HL-60/S4 treated with retinoic acid at 250 ng/mL for 4 days and 3 days (cell line): ENCODE results near the gene CUX1.
"Not testable (repeated sequence)": the region's sequence is repeated elsewhere in the genome, so short reads cannot be mapped to it uniquely, and the experiment has no call there.

Source experiments
- in situ Hi-C: fragments of 300-500 bp; cut with MboI; formaldehyde crosslinking; loops from 2 replicates; pipeline ENCODE4 v1.7.0; 2022; ENCODE audit warnings: low sequenced_read_pairs

The CUX1 gene

DNA sequence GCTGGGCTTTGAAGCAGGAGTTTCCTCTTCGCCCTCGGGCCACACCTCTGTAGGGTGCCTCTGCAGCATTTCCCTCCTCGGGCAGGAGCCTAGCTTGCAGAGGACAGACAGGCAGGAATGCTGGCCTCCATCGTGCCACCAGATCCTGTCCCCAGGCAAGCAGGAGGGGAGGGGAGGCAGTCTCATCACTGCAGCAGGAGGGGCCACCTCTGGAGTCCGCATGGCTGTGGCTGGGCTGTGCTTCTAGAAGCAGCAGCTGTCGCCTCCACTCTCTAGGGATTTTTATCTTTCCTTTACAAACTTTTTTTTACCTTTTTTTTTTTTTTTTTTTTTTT, 181.4 kb downstream of the CUX1 start:
- in situ Hi-C loops = no loop called here

DNA sequence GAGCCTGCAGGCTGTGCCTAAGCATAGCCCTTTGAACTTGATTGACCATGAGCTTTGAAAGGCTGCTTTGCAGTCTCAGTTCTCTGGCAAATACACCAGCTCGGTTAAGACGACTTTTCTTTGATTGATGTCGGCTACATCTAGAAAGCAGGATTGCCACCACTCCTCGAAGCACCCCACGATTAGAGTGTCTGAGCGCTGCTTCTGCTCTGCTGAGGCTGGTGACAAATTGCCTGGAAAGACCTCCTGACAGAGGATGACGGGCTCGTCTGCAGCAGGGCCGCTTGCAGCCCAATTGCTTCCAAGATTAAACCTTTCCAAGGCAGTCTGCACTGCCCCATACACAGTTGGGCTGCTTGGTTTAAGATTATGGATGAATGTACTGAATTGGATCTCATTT, 182.0 kb downstream of the CUX1 start:
- in situ Hi-C loops = no loop called here

DNA sequence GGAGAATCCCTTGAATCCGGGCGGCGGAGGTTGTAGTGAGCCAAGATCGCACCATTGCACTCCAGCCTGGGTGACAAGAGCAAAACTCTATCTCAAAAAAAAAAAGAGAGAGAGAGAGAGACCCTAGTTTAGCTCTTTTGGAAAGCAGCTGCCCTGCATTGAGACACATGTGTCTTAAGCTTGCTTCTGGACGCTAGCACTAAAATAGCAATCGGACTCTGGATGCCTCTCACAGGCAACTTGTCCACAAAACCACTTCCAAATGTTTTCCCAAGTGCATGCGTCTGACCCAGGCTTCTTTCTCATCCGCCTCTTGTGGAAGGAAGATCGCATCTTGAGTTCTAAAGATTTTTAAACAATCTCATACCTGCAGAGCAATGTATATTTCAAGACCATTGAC, 182.7 kb downstream of the CUX1 start:
- in situ Hi-C loops = no loop called here

DNA sequence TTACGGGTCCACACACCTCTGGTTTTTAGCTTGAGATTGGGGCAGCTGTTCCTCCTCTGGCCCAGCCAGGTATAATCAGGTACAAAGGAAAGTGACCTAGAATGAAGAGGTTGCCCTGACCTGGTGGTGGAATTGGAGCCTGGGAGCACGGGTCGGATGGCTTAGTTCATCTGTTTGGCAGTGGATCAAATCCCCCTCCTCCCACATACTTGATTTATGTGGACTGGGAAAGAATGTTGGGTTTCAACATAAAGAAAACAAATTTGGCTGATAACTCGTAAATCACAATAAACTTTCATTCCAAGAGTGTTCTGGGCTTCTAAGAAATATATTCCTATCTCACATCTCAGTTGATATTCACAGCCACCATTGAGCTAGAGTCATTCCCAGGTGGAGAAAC, 186.8 kb downstream of the CUX1 start:
- in situ Hi-C loops = no loop called here

DNA sequence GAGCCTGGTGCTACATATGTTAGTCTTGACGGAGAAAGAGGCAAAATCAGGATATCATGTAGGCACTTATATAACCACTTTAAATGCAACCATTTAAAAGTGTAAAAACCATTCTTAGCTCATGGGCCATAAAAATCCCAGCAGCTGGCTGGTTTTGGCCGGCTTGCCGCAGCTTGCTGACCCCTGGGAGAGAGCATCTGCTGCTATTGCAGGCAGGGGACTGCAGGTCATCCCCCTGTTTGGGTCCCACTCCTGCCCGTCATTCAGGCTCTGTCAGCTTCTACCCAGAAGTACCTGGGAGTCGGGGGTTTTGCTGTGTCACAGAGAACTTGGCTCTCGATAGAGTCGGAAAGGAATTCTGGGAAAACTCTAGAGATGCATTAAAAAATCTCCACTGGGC, 187.4 kb downstream of the CUX1 start:
- in situ Hi-C loops = no loop called here

DNA sequence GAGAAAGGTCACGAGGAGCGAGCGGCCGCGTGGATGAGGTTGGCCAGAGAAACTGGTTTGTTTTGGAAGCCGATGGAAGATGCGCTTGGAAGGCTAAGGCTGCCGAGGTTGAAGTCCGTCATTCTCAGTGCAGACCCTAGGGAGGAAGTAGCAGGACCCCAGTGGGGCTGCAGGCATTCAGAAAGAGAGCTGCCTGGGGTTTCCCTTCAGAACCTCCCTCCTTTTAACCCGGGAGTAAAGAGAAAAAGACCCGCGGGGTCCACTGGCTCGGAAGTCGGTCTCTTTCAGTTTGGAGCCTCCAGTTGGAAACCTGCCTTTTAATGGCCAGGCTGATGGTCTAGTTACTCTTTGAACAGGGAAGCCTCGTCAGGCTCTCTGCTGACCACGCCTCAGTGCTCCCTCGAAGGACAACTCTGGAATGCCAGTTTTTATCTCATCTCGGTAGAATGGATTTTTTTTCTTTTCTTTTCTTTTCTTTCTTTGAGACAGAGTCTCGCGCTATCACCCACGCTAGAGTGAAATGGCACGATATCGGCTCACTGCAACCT, 188.6 kb downstream of the CUX1 start:
- in situ Hi-C loops = no loop called here

DNA sequence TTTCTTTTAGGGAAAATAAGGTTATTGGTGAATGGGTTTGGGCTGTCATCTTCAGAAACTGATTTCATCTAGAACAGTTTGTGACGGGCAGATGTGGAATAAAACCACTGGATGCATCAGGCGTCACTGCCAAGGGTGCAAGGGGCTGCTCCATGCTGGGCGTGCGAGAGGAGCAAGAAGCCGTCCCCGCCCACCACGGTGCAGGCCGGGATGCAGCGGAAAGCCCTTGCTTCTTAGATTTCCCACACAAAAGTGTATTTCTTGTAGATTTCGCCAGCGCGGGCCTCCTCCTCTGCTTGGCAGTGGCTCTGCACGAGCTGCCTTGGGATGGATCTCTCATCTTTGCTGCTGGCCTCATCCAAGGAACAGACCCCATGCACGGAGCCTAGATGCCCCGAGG, 189.3 kb downstream of the CUX1 start:
- in situ Hi-C loops = no loop called here

DNA sequence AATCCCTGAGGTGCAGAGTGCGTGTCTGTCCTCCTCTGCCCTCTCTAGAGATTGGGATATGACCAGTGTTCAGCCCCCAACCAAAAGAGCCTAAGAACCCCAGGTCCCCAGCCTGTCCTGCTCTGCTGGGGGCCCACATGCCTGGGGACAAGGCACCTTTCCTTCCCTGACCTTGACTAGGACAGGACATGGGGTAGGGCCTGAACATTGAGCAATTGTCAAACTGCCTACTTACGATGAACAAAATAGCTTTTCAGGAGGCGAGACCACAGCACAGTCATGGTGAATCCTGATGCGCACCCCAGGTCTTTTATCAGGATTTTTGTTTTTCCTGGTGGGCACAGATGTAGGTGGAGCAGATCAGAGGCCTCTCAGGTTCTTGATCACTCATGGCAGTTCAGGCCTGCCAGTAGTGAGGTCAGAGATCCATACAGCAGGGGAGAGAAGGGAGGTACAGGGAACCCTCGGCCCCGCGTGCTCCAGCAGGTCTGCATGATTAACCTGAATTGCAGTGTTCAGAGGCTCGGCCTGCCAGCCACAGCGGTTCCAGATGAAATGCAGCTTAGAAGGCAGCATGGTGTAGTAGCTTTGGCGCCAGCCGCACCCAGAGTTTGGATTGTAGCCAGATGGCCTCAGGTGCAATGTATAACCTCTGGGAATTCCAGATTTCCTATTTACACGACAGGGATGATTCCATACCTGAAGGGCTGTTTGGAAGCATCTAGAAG, 191.3 kb downstream of the CUX1 start:
- in situ Hi-C loops = no loop called here

DNA sequence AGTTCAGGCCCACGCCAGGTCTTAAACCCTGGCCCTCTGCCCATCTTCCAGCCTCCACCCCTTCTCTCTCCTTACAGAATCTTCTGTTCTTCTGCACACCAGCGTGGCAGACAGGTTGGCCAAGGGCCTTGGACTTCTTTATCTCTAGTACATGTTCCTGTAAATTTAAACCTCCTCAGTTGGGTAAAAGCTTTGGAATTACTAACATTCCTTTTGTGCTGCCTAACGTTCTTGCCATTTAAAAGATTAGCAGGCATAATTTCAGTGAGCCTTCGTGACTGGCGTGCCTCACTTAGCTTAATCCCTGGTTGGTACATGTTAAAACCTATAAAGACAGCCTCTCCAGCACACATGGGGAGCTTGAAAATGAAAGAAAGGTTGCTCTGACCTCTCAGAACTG, 192.2 kb downstream of the CUX1 start:
- in situ Hi-C loops = no loop called here

DNA sequence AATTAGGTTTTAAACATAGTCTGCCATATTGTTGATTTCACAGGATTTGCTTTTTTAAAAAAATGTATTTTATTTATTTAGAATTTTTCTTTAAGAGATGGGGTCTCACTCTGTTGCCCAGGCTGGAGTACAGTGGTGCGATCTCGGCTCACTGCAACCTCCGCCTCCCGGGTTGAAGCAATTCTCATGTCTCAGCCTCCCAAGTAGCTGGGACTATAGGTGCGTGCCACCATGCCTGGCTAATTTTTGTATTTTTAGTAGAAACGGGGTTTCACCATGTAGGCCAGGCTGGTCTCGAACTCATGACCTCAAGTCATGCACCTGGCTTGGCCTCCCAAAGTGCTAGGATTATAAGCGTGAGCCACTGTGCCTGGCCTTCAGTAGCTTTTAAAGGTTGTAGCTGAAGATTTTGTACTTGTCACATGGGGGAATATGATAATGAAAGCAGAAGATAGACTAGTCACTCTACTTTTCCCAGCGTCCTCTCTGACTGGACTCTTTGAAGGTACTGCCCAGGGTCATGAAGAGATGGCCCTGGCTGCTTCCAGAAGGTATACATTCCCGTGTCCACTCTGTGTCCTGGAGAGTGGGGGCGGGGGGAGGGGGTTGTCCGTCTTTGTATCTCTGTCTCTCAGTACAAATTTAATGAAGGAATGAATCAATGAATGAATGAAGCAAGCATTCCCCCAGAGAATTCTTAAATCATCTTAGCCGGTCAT, 194.8 kb downstream of the CUX1 start:
- in situ Hi-C loops = not testable (repeated sequence)

DNA sequence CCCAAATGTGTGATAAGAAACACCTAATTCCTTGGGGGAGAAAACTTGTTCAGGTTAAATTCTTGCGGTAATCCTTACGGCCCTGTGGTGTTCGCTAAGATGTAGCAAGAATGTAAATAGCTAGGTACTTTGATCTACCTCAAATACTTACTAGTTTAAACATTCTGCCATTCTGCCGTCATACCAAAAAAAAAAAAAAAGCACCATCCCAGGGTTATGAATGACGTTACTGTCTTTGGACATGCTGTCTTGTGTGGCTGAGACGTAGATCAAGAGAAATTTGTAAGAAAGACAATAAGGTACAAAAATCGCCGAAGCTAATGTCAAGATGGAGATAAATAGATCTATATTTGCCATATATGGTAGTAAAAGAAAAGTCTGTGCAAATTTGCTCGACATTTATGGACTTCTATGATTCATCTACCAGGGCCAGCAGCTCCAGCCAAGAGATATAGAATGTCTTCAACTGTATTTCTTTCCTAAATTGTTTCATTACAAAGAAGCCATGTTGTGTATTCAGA, 195.6 kb downstream of the CUX1 start:
- in situ Hi-C loops = no loop called here

DNA sequence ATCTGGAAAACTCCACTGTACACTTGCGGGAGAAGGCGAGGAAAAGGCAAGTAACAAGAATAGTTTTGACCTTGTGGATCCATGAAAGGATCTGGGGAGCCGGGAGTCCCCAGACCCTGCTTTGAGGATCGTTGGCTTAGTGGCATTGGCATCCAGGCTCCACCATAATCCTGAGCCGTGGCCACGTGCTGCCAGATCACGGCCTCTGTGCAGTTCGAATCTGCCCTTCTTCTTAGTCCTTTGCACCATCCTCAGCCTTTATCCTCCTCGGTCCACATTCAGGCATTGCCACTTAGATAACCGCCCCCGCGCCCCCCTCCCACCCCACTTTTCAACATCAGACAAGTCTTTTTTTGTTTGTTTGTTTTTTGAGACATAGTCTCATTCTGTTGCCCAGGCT, 201.4 kb downstream of the CUX1 start:
- in situ Hi-C loops = no loop called here

DNA sequence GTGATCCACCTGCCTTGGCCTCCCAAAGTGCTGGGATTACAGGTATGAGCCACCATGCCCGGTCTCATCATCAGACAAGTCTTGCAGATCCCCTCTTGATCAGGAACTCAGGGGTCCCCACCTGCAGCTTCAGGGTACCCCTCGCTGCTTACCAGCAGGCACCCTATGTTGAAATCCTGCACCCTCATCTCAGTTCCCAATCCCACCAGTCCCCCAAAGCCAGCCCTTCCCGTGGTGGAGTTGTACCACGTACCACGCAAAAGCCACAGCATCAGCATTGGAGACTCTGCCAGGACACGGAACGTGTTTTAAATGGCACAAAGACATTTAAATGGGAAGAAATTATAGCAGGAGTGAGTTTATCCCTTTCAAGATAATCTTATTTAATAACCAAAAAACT, 202.0 kb downstream of the CUX1 start:
- in situ Hi-C loops = no loop called here

DNA sequence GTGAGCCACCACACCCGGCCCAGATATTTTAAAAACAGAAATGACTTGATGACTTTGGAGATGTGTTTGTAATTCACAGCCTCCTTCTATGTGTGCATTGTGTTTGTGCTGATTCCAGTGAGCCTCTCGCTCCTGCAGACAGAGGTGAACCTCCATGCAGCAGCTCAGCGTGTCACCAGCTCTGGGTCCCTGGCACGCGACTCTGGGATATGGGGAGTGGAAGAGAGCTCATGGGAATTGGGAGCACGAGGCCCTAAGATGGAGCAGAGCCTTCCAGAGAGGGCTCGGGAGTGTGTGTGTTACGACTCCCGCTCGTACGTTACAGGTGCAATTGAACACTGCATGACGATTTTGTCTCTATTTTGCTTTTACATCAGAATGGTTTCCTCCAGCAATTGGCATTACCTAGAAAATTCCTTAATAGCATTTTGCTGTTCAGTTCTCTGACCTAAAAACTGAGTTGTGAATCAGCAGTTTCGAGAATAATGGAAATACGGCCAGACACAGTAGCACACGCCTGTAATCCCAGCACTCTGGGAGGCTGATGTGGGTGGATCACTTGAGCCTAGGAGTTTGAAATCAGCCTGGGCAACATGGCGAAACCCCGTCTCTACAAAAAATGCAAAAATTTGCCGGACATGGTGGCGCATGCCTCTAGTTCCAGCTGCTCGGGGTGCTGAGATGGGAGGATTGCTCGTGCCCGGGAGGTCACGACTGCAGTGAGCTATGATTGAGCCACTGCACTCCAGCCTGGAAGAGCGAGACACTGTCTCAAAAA, 204.6 kb downstream of the CUX1 start:
- in situ Hi-C loops = no loop called here

DNA sequence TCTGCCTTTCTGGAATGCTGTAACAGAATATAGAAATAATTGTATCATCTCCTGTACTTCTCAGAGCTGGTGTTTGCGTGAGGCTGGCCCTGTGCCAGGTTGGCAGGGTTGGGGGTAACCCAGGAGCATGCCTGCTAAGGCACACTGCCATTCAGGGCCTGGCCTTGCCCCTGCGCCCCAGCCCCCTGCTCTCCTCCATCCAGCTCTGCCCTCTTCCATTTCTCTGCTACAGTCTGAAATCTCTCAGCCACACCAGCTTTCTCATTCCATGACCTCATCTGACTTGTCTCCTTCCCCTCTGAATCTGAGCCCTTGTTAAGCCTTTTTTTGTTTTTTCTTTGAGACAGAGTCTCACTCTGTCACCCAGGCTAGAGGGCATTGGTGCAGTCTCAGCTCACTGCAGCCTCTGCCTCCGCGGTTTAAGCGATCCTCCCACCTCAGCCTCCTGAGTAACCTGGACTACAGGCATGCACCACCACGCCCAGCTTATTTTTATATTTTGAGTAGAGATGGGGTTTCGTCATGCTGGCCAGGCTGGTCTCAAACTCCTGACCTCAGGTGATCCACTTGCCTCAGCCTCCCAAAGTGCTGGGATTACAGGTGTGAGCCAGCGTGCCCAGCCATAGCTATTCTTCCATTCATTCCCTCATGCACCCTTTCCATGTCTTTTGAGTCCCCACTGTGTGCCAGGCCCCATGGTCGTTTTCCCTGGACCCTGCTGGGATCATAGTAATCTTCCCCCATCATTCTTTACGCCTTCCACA, 206.8 kb downstream of the CUX1 start:
- in situ Hi-C loops = no loop called here

DNA sequence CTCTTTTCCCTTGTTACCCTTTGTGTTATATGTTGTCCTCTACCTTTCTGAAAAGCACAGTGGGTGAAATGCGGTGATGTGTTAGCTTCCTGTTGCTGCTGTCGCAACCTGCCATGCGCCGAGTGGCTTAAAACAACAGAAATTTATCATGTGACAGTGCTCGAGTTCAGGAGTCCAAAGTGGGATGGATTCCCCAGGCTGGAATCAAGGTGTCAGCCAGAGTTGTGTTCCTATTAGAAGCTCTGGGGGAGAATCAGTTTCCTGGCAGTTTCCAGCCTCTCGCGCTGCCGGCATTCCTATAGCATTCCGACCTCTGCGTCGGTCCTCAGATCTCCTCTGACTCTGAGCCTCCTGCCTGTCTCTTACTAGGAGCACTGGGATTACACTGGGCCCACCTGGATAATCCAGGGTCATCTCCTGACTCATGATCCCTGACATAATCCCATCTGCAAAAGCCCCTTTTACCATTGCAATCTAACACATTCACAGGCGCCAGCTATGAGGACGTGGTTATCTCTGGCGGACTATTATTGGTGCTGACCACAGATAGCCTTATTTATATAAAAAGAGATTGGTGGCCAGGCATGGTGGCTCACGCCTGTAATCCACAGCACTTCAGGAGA, 207.5 kb downstream of the CUX1 start:
- in situ Hi-C loops = no loop called here

DNA sequence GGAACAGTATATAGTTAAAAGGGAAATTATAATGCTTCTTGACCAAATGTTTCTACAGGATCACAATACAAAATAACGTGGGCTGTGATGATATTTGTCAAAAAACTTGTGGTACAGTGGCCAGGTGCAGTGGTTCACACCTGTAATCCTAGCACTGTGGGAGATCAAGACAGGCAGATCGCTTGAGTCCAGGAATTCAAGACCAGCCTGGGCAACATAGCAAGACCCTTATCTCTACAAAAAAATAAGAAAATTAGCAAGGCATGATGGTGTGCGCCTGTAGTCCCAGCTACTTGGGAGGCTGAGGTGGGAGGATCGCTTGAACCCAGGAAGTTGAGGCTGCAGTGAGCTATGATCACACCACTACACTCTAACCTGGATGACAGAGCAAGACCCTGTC, 208.4 kb downstream of the CUX1 start:
- in situ Hi-C loops = not testable (repeated sequence)

DNA sequence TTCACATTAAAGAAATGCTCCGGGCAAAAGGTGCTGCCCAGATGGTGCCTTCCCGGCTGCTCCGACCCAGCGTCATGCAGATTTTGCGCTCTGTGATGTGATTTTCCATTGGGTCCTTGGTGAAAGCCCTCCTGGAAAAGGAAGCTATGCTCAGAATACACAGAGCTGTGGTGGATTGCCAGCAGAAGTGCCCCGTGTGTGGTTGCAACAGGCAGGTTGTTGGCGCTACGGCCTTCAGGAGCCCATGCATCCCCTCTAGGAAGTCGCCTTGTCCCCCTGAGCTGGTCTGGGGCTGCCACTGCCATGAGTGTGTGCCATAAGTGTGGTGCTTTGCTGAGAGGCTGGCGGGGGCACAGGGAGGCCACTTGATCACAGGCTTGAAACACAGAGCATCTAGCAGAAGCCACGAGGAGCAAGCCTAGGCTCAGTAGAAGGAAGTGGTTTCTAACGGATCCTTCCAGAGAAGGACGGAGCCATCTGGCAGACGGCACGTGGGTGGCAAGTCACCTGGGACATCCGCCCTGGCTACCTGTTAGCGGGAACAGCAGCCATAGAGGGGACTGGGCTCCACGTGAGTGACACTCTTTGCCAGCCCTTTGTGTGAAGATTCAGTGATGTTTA, 210.9 kb downstream of the CUX1 start:
- in situ Hi-C loops = no loop called here

DNA sequence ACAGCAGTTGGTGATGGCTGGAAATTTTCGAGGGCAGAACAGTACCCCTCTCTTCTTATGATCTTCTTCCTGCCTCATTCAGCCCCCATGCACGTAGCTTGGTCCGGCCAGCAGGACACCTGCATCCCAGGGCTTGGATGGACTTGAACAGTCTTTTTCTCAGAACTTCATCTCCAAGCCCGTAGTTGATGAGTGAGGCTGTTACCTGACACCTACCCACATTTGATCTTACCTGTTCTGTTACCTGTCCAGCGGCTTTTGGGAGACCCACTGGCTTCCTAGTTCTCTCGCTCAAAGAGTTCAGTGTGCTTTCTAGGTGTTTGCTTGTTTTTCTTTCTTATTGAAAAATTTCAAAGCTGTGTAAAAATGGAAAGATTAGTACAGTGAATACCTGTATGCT, 212.2 kb downstream of the CUX1 start:
- in situ Hi-C loops = no loop called here

DNA sequence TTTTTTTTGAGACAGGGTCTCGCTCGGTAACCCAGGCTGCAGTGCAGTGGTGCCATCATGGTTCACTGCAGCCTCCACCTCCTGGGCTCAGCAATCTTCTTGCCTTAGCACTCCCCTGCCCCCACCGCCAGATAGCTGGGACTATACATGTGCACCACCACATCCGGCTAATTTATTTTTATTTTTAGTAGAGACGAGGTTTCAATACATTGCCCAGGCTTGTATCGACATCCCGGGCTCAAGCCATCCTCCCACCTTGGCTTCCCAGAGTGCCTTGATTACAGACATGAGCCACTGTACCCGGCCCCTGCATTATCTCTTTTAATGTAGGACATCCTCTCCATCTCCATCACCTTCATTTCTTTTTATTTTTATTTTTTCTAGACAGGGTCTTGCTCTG, 213.3 kb downstream of the CUX1 start:
- in situ Hi-C loops = no loop called here
